HG03565 (cell line): ENCODE results near the gene ZNF560.
"Not testable (repeated sequence)": the region's sequence is repeated elsewhere in the genome, so short reads cannot be mapped to it uniquely, and the experiment has no call there.

Experiments
- ATAC-seq: cut with Tn5 transposase; IDR thresholded peaks from one replicate; pipeline ENCODE4 v1.9.1; 2021; ENCODE audit warnings: mild to moderate bottlenecking, moderate library complexity; ENCODE audit not compliant: unreplicated experiment

The ZNF560 gene

GRCh38 chr19:9498183-9498902 lies at the start of gene ZNF560:
ZNF560 (minus strand) TSS chr19:9498616; CDS start chr19:9475313, 23,303 bp downstream.
- no peak for ATAC-seq

- no peak for ATAC-seq
Measured at GRCh38 chr19:9547870-9548269, 49.5 kb upstream of the ZNF560 start.

GRCh38 chr19:9541281-9541680 lies 42.9 kb upstream of the ZNF560 start:
- not testable (repeated sequence) for ATAC-seq

- not testable (repeated sequence) for ATAC-seq
Measured at GRCh38 chr19:9539921-9540320, 41.5 kb upstream of the ZNF560 start.

- not testable (repeated sequence) for ATAC-seq
Measured at GRCh38 chr19:9539201-9539600, 40.8 kb upstream of the ZNF560 start.

- ATAC-seq: peak; percentile 59
Measured at GRCh38 chr19:9538183-9539058, 40.0 kb upstream of the ZNF560 start, which contains the start of gene ZNF426. ZNF426 (minus strand) TSS chr19:9538645; CDS start chr19:9536232, 2,413 bp downstream.

GRCh38 chr19:9535934-9536333 lies 37.5 kb upstream of the ZNF560 start:
- no peak for ATAC-seq

GRCh38 chr19:9531933-9532332 lies 33.5 kb upstream of the ZNF560 start:
- no peak for ATAC-seq

GRCh38 chr19:9528757-9529336 lies 30.4 kb upstream of the ZNF560 start:
- no peak for ATAC-seq

GRCh38 chr19:9523885-9524474 lies 25.6 kb upstream of the ZNF560 start:
- ATAC-seq: no peak

GRCh38 chr19:9507285-9507684 lies 8.9 kb upstream of the ZNF560 start:
- ATAC-seq: no peak

GRCh38 chr19:9500796-9501195 lies 2.4 kb upstream of the ZNF560 start:
- ATAC-seq: no peak

- ATAC-seq: no peak
Measured at GRCh38 chr19:9494096-9494495, 4.3 kb downstream of the ZNF560 start.

GRCh38 chr19:9487016-9487415 lies 11.4 kb downstream of the ZNF560 start:
- ATAC-seq: no peak

- no peak for ATAC-seq
Measured at GRCh38 chr19:9485140-9485539, 13.3 kb downstream of the ZNF560 start.

- no peak for ATAC-seq
Measured at GRCh38 chr19:9474975-9475374, 23.4 kb downstream of the ZNF560 start.

GRCh38 chr19:9467161-9467560 lies 31.3 kb downstream of the ZNF560 start:
- no peak for ATAC-seq

- no peak for ATAC-seq
Measured at GRCh38 chr19:9461938-9462337, 36.5 kb downstream of the ZNF560 start.

GRCh38 chr19:9456018-9456689 lies 42.3 kb downstream of the ZNF560 start:
- no peak for ATAC-seq

- no peak for ATAC-seq
Measured at GRCh38 chr19:9453953-9454352, 44.5 kb downstream of the ZNF560 start.

GRCh38 chr19:9445037-9445436 lies 53.4 kb downstream of the ZNF560 start:
- ATAC-seq: no peak
